H1 (cell line): ENCODE data around the gene NUP88. TPM values are rescaled to one million over a fixed set of nuclear protein-coding genes. Genes with fewer than 3 reads are reported as not detected.

Source experiments
- BCL11A ChIP-seq, 2 experiments: IDR thresholded peaks; one replicate each; pipeline ENCODE4 v1.6.1; 2011; ENCODE audit warnings: low read depth in 2 of 2, low read length in 2 of 2, mild to moderate bottlenecking in 2 of 2
- BRCA1 ChIP-seq: IDR thresholded peaks from 2 replicates; pipeline ENCODE4 v1.6.1; 2012; ENCODE audit warnings: low read depth, low read length, improper control_type of control experiment
- CHD2 ChIP-seq: IDR thresholded peaks from 2 replicates; pipeline ENCODE4 v1.6.1; 2012; ENCODE audit warnings: low read length, improper control_type of control experiment
- CTBP2 ChIP-seq: IDR thresholded peaks from 2 replicates; pipeline ENCODE4 v1.7.0; 2011; ENCODE audit warnings: borderline replicate concordance, mild to moderate bottlenecking, moderate library complexity, mixed read lengths, low read length; ENCODE audit not compliant: insufficient read depth, insufficient read length
- CTCF ChIP-seq, 3 experiments: IDR thresholded peaks; 1 replicate in 2 of 3; 2 replicates in 1 of 3; pipeline versions ENCODE4 v1.5.1 to v1.6.1; 2011; ENCODE audit warnings: low read length in 3 of 3, mild to moderate bottlenecking in 3 of 3, inconsistent platforms in 2 of 3, low read depth in 1 of 3, moderate library complexity in 1 of 3; ENCODE audit not compliant: insufficient read depth in 1 of 3; ENCODE audit errors: control extremely low read depth in 1 of 3
- HDAC2 ChIP-seq, 2 experiments: fragments of 300-600 bp in 1 of 2; sonication (generic) in 1 of 2; IDR thresholded peaks; 2 replicates each; pipeline ENCODE4 v1.6.1; 2011 to 2012; ENCODE audit warnings: low read depth in 2 of 2, low read length in 2 of 2, mild to moderate bottlenecking in 2 of 2, moderate library complexity in 2 of 2, borderline replicate concordance in 1 of 2, inconsistent platforms in 1 of 2
- HDAC6 ChIP-seq: IDR thresholded peaks from one replicate; pipeline ENCODE4 v1.7.1; 2012; ENCODE audit warnings: low read depth, mild to moderate bottlenecking, inconsistent platforms, low read length, moderate library complexity
- MAFK ChIP-seq: IDR thresholded peaks from 2 replicates; pipeline ENCODE4 v1.6.1; 2012; ENCODE audit warnings: low read depth, mild to moderate bottlenecking, improper control_type of control experiment, low read length
- NANOG ChIP-seq: IDR thresholded peaks from 2 replicates; pipeline ENCODE4 v1.6.1; 2011; ENCODE audit warnings: low read length, low read depth, mild to moderate bottlenecking, inconsistent platforms; ENCODE audit not compliant: insufficient read depth, poor library complexity, severe bottlenecking
- POLR2A ChIP-seq, 2 experiments: IDR thresholded peaks; 1 replicate in 1 of 2; 2 replicates in 1 of 2; pipeline ENCODE4 v1.6.1; 2011; ENCODE audit warnings: low read depth in 2 of 2, low read length in 2 of 2, mild to moderate bottlenecking in 2 of 2; ENCODE audit errors: control extremely low read depth in 1 of 2
- POU5F1 ChIP-seq: IDR thresholded peaks from 2 replicates; pipeline ENCODE4 v1.6.1; 2011; ENCODE audit warnings: low read depth, mild to moderate bottlenecking, low read length, moderate library complexity
- RBBP5 ChIP-seq: IDR thresholded peaks from 2 replicates; pipeline ENCODE4 v1.7.1; 2012; ENCODE audit warnings: low read depth, mild to moderate bottlenecking, inconsistent platforms, low read length, moderate library complexity, borderline replicate concordance
- RXRA ChIP-seq: IDR thresholded peaks from 2 replicates; pipeline ENCODE4 v1.6.1; 2011; ENCODE audit warnings: low read depth, mild to moderate bottlenecking, low read length, moderate library complexity; ENCODE audit not compliant: insufficient read depth
- SIN3A ChIP-seq, 2 experiments: IDR thresholded peaks in 1 of 2; conservative IDR thresholded peaks in 1 of 2; 2 replicates each; pipeline ENCODE4 v1.6.1; 2011 to 2012; ENCODE audit warnings: low read length in 2 of 2, improper control_type of control experiment in 1 of 2, low read depth in 1 of 2, mild to moderate bottlenecking in 1 of 2
- SP2 ChIP-seq: IDR thresholded peaks from 2 replicates; pipeline ENCODE4 v1.6.1; 2012; ENCODE audit warnings: mild to moderate bottlenecking, low read length, inconsistent platforms
- SRF ChIP-seq: IDR thresholded peaks from 2 replicates; pipeline ENCODE4 v1.6.1; 2011; ENCODE audit warnings: mild to moderate bottlenecking, low read depth, low read length, moderate library complexity
- YY1 ChIP-seq: IDR thresholded peaks from 2 replicates; pipeline ENCODE4 v1.6.1; 2011; ENCODE audit warnings: low read depth, mild to moderate bottlenecking, low read length
- polyA plus RNA-seq, 7 experiments: library from polyadenylated mRNA; depleted of rRNA in 3 of 7; stranded (reverse) in 5 of 7; unstranded in 2 of 7; fragments of >200 nt in 5 of 7; fragments of 200-250 nt in 2 of 7; gene quantifications; 1 replicate in 5 of 7; 2 replicates in 1 of 7; 4 replicates in 1 of 7; pipeline versions ENCODE4 v1.2.1 to v1.2.3, GENCODE V29; 2011 to 2013; ENCODE audit warnings: missing spikeins in 2 of 7, mixed read lengths in 2 of 7
- total RNA-seq: library from RNA; stranded (reverse); fragmentation: NEBNext Ultra II Directional; extraction: Animal tissue kit (Norgen Biotek cat#: 25700); gene quantifications from 2 replicates; pipeline ENCODE4 v1.2.1, GENCODE V29; 2021

NUP88 gene
- total and polyA plus RNA-seq, 2 of the 8 experiments (the other 6 are each of a cell fraction or from before 2014, with no cell fraction given) = 77.4 to 105 TPM

- TF ChIP-seq CTBP2 = no peak
- no peak for TF ChIP-seq CHD2
- no peak for TF ChIP-seq POU5F1
- TF ChIP-seq HDAC6 = no peak
- no peak for TF ChIP-seq SP2
- TF ChIP-seq SIN3A (conservative IDR thresholded peaks at IDR 0.05 in 1 of 2, IDR thresholded peaks at IDR 0.05 in 1 of 2; ENCODE audit: low read depth in 1 of 2, low read length in 2 of 2) = peak; percentile 58 to 77; a peak in 2 of 4 replicates
- TF ChIP-seq POLR2A (IDR thresholded peaks at IDR 0.05; ENCODE audit: control extremely low read depth in 1 of 2, low read depth in 2 of 2, low read length in 2 of 2) = peak; percentile 85 to 94
- TF ChIP-seq BRCA1 = no peak
- no peak for TF ChIP-seq BCL11A (IDR thresholded peaks at IDR 0.05; ENCODE audit: low read depth in 2 of 2, low read length in 2 of 2)
- TF ChIP-seq RXRA = no peak
- TF ChIP-seq RBBP5 = peak; percentile 32; the same call in 1 of the 2 replicates
- TF ChIP-seq HDAC2 (IDR thresholded peaks at IDR 0.05; ENCODE audit: borderline replicate concordance in 1 of 2, low read depth in 2 of 2, low read length in 2 of 2) = peak in 1 of 2 experiments; percentile 54; a peak in 1 of 4 replicates
- TF ChIP-seq MAFK = no peak
- TF ChIP-seq NANOG = no peak
- TF ChIP-seq CTCF (IDR thresholded peaks at IDR 0.05; ENCODE audit: control extremely low read depth in 1 of 3, insufficient read depth in 1 of 3, low read depth in 1 of 3, low read length in 3 of 3) = no peak
- peak; percentile 6; the same call in 1 of the 2 replicates for TF ChIP-seq YY1
- TF ChIP-seq SRF = no peak
These were observed 644 bp upstream of the NUP88 start, which contains the start of gene RPAIN (continued) for GRCh38 chr17:5419959-5420653.
